HG03378 (cell line): Measurements from ENCODE around the gene ADAMTS20.
"Not testable (repeated sequence)": the region's sequence is repeated elsewhere in the genome, so short reads cannot be mapped to it uniquely, and the experiment has no call there.

ENCODE experiments used
- ATAC-seq: cut with Tn5 transposase; IDR thresholded peaks from one replicate; pipeline ENCODE4 v1.9.1; 2021; ENCODE audit warnings: mild to moderate bottlenecking, moderate library complexity; ENCODE audit not compliant: unreplicated experiment

The ADAMTS20 gene

GRCh38 chr12:43362910-43363694 lies 188.9 kb downstream of the ADAMTS20 start:
- ATAC-seq, result no peak

GRCh38 chr12:43361031-43361710 lies 190.8 kb downstream of the ADAMTS20 start:
- ATAC-seq, result no peak

DNA sequence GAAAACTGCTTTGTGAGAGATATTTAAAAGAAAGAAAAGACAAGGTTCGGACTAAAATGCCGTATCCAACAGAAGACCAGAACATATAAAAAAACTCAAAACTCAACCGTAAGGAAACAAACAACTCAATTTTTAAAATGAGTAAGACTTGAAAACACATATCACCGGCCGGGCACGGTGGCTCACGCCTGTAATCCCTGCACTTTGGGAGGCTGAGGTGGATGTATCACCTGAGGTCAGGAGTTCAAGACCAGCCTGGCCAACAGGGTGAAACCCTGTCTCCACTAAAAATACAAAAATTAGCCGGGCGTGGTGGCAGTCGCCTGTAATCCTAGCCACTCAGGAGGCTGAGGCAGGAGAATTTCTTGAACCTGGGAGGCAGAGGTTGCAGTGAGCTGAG lies 192.0 kb downstream of the ADAMTS20 start:
- not testable (repeated sequence) for ATAC-seq

GRCh38 chr12:43357141-43357540 lies 194.9 kb downstream of the ADAMTS20 start:
- no peak for ATAC-seq

- no peak for ATAC-seq
These were observed 200.0 kb downstream of the ADAMTS20 start for GRCh38 chr12:43352001-43352400.

DNA sequence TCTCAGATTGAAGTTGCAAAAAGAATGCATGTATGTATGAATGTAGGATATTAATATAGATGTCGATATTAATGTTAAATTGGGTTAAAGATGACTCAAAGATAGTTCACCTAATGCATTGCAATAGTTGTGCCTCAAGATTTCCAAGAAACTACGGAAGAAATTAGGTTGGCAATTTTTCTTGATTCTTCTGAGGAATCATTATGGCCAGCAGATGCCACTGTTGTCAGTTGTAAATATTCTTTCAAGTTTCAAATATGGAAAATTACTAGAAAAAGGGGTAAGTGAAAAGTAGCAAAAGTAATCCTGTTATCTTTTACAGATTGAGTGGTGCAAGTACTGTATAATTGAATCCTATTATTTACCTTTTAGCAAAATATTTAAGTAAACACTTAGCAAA lies 202.1 kb downstream of the ADAMTS20 start:
- ATAC-seq, result no peak

- ATAC-seq, result no peak
These were observed 203.8 kb downstream of the ADAMTS20 start for GRCh38 chr12:43348221-43348620.

DNA sequence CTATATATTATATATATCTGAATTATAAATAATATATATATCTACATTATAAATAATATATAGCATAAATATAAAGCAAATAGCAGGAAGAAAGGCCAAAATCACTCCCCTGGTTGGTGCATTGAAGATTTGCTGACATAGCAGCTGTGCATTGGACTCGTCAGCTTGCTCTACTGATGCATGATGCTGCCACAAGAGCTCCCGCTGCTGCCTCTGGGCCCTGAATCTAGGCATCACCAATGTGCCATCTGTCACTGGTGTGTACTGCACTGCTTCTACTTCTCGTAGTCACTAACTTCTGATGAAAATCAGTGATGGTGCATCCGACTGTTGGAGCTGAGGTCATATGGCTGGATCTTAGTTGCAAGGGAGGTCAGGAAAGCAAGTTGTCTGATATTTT lies 205.0 kb downstream of the ADAMTS20 start:
- no peak for ATAC-seq

DNA sequence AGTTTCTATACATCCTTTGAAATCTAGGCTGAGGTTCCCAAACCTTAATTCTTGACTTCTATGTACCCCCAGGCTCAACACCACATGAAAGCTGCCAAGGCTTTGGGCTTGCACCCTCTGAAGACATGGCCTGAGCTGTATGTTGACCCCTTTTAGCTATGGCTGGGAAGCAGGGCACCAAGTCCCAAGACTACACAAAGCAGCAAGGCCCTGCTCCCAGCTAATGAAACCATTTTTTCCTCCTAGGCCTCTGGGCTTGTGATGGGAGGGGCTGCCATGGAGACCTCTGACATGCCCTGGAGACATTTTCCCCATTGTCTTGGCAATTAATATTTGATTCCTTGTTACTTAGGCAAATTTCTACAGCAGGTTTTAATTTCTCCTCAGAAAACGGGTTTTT lies 207.0 kb downstream of the ADAMTS20 start:
- ATAC-seq, result no peak

- not testable (repeated sequence) for ATAC-seq
These were observed 210.2 kb downstream of the ADAMTS20 start for GRCh38 chr12:43341785-43342313.

DNA sequence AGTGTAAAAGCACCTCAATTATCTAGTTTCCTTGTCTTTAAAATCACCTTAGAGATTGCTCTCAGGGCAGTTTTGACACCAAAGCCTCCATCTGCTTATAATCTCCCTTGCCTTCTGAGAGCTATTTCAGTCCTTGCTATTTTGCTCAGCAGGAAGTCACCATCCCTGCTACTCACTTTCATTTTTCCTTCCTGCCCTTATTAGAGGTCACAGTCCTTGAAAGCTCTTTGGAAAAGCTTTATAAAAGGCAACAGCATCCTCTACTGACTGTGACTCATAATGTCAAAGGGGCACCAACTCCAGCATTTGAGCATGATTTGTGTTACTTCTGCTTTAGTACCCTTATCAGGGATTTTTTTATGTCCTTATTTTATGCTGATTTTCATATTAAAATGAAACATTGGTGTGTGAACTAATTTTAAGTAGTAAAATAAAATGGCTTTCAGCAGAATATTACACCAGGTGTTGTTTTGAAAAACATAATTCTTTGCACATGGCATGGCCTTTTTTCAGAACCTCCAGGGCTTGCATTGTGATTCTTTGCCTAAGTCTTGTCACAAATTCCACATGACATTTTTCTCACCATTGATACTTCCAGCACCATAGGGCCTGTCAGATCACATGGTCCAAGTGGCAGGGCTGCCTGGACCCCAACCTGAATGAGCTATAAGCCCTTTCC lies 213.0 kb downstream of the ADAMTS20 start:
- peak; percentile 64 for ATAC-seq

DNA sequence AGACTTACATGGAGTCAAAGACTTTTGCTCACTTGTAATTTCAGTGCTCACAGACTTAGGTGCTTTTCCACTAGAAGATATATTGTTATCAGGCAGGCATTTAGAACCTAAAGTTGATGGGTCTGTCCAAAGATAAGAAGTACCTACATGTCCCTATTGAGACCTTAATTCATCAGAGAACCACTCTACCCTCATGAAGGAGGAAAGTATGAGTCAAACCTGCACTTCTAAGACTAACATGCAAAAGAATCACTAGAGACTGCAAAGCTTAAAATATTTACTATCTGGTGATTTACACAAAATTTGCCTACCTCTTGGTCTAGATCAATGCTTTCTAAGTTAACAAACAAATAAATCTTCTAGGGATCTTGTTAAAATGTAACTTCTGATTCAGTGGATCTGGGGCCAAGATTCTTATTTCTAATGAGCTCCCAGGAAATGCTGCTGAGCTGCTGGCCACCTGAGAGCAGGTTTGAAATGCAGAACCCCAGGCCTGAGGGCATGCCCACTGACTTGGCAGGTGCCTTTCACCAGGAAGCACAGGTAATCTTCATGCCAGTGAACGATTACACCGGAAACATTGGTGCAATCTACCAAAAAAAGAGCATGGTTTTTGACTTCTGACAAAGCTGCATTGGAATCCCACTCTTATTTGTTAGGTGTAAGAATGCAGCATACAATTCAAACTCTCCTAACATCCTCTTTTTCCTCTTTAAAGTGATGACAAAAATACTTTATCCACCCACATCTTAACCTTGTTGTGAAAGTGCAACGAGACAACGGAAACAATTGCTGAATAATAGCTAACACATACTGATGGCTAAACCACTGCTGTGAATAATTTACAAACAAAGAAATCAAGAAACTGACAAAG lies 214.2 kb downstream of the ADAMTS20 start:
- peak; percentile 74 for ATAC-seq

- no peak for ATAC-seq
These were observed 214.9 kb downstream of the ADAMTS20 start for GRCh38 chr12:43336962-43337555.

DNA sequence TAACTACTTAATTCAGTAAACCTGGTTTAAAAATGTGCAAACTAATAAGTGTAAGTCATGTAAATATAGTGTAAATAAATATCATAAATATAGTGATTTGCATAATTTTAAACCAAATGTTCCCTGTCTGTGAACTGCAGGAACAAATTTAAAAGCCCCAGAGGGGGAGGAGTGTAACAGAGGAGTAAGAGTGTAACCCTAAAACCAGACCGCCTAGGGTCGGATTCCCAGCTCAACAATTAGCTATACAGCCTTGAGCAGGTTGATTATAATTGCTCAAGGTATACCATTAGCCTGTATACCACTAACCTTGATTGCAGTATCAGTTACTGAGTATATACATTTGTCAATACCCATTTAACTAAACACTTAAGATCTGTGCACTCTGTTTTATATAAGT lies 218.4 kb downstream of the ADAMTS20 start:
- ATAC-seq, result no peak

DNA sequence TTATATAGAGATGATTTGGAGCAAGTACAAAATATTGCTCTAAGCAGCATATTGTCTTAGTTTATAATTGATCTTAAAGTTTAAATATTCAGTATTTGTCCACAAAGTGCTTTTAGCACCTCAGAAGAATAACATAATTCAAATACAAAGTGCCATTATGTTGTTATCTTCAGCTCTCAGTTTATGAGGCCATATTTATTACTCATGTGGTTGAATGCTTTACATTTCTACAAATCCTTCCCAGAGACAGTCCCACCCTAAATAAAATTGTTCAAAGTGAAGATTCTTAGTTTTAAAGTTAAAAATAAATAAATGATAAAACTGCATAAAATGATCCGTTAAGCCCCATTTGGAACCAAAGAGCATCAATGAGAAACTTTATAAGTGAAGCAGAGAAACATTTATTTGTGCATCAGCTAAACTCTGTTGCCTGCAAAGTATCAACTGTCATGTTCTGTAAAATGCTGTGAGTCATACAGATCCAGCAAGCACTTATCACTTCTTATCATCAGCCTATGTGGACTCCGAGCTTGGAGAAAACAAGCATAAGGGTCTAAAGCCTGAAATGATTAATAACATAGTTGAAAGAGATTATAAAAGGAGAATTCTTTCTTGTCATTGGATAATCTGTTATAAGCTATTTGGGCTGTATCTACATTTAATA lies 218.9 kb downstream of the ADAMTS20 start:
- no peak for ATAC-seq

DNA sequence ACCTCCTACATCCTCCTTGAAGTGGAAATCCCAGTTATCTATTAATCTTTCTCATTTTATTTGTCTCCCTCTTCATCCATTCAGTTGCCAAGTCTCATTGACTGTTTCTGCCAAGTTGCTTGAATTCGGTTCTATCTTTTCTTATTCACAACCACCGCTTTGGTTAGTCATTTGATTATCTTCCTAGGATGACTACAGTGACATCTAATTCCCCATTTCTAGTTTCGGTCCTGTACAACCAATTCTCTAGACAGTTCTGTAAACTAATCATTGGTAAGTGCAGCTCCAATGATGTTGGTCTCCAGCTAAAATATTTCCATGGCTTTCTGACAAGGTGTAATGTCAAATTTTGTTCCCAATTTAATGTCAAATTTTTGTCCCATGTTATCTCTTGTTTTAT lies 220.1 kb downstream of the ADAMTS20 start:
- ATAC-seq, result peak; percentile 42

GRCh38 chr12:43329375-43329774 lies 222.6 kb downstream of the ADAMTS20 start:
- no peak for ATAC-seq

DNA sequence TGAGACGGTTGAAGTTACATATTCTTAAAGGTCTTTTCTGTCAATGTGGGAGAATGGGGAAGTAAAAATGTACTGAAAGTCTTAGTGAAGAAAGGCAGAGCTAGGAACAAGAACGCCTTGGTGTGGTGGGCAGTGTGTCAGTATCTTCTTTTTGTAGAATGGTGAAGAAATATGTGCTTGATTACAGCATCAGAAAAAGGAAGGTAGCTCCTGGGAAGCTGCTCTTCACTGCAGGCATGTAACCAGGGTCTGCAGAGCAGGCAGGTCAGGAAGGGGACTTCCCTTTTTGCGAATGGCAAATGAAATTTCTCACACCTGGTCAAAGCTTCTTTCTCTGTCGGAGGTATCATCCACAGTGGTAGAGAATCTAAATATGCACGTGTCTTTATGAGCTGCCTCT lies 226.2 kb downstream of the ADAMTS20 start:
- no peak for ATAC-seq

DNA sequence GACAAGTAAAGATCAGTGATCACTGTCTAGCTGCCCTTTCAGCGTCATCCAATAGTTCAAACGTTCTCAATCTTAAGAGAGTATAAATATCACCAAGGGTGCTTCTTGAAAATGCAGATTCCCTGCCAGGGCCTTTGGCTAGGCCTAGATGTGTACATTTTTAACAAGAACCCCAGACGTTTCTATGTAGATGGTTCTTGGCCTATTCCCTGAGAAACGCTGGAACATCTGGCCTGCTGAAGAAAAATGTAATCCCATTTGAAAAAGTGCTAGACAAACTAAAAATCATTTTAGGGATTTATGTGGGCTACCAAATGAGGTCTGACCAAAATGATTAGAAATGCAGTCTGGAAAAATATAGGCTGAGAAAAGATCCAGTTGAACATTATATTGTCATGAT lies 231.7 kb downstream of the ADAMTS20 start:
- no peak for ATAC-seq

DNA sequence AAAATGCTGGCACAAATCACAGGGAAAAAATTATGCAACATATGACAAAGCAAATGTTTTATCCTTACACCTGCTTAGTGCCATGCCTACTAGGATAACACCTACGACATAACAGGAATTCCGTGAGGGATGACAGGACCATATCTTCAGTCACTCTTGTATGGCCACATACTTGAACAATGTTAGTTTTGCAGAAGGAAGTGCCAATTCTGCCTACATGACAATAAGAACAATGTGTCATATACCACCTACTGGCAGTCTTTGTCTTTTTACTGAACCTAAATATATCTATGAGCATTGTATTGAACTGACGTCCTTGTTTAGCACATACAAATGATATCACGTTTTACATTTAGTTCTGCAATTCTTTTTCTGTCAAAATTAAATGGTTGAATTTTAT lies 234.0 kb downstream of the ADAMTS20 start:
- ATAC-seq, result no peak
